Fibroblast of lung (primary cell): Measurements from ENCODE around the gene FGFR3. TPM values are rescaled to one million over a fixed set of nuclear protein-coding genes. Genes with fewer than 3 reads are reported as not detected.

Source experiments
- DNase-seq, 2 donors: peaks; one replicate each; pipeline versions ENCODE4 v3.0.0 to v3.0.0-alpha.2; 2010; ENCODE audit warnings: low read depth in 2 of 2
- H2AFZ ChIP-seq: 2 replicates; pipeline ENCODE4 v1.5.1; 2012; ENCODE audit warnings: low read length, control low read depth, inconsistent platforms
- H3K27ac ChIP-seq: 2 replicates; pipeline ENCODE4 v1.5.1; 2011; ENCODE audit warnings: low read length, control low read depth; ENCODE audit not compliant: insufficient read depth
- H3K27me3 ChIP-seq: 2 replicates; pipeline ENCODE4 v1.5.1; 2011; ENCODE audit warnings: mild to moderate bottlenecking, low read length; ENCODE audit not compliant: control insufficient read depth, insufficient read depth
- H3K36me3 ChIP-seq: 2 replicates; pipeline ENCODE4 v1.5.1; 2011; ENCODE audit warnings: low read length; ENCODE audit not compliant: control insufficient read depth, insufficient read depth
- H3K4me1 ChIP-seq: 2 replicates; pipeline ENCODE4 v1.5.1; 2011; ENCODE audit warnings: low read length; ENCODE audit not compliant: control insufficient read depth, insufficient read depth; ENCODE audit errors: extremely low read depth
- H3K4me2 ChIP-seq: 2 replicates; pipeline ENCODE4 v1.5.1; 2011; ENCODE audit warnings: low read length, control low read depth; ENCODE audit not compliant: insufficient read depth; ENCODE audit errors: extremely low read depth
- H3K4me3 ChIP-seq, 4 experiments: fragments of 200-600 bp in 1 of 4; sonication (generic) in 1 of 4; replicated peaks in 1 of 4; 2 replicates each; pipeline ENCODE4 v1.5.1; 2011 to 2016; ENCODE audit warnings: low read length in 4 of 4, low read depth in 3 of 4, mild to moderate bottlenecking in 3 of 4, control low read depth in 2 of 4, inconsistent platforms in 1 of 4, mixed read lengths in 1 of 4; ENCODE audit not compliant: insufficient read depth in 1 of 4; ENCODE audit errors: control extremely low read depth in 1 of 4
- H3K79me2 ChIP-seq: 2 replicates; pipeline ENCODE4 v1.5.1; 2012; ENCODE audit warnings: mild to moderate bottlenecking, low read length, inconsistent platforms; ENCODE audit not compliant: control insufficient read depth, insufficient read depth
- H3K9ac ChIP-seq: 2 replicates; pipeline ENCODE4 v1.5.1; 2011; ENCODE audit warnings: mild to moderate bottlenecking, low read length, control low read depth; ENCODE audit not compliant: insufficient read depth
- H3K9me3 ChIP-seq: 2 replicates; pipeline ENCODE4 v1.5.1; 2012; ENCODE audit warnings: low read depth, low read length; ENCODE audit not compliant: control insufficient read depth, insufficient read depth
- H4K20me1 ChIP-seq: 2 replicates; pipeline ENCODE4 v1.5.1; 2011; ENCODE audit warnings: low read length; ENCODE audit not compliant: control insufficient read depth, insufficient read depth; ENCODE audit errors: extremely low read depth
- CTCF ChIP-seq, 2 donors: IDR thresholded peaks in 1 of 2; conservative IDR thresholded peaks in 1 of 2; 1 replicate in 1 of 2; 2 replicates in 1 of 2; pipeline ENCODE4 v1.5.1; 2011 to 2012; ENCODE audit warnings: low read length in 2 of 2, control low read depth in 1 of 2, inconsistent platforms in 1 of 2, low read depth in 1 of 2, mild to moderate bottlenecking in 1 of 2
- EZH2 ChIP-seq: IDR thresholded peaks from 2 replicates; pipeline ENCODE4 v1.5.1; 2012; ENCODE audit warnings: low read length, control low read depth, mild to moderate bottlenecking; ENCODE audit errors: missing control alignments
- polyA plus RNA-seq, 2 donors: library from polyadenylated mRNA; depleted of rRNA in 1 of 2; stranded (reverse) in 1 of 2; unstranded in 1 of 2; fragments of >200 nt; gene quantifications; 2 replicates each; pipeline ENCODE4 v1.2.1, GENCODE V29; 2011 to 2012; ENCODE audit warnings: missing spikeins in 1 of 2
- total RNA-seq: library from RNA; depleted of rRNA; stranded (reverse); fragments of >200 nt; gene quantifications from 2 replicates; pipeline ENCODE4 v1.2.1, GENCODE V29; 2014

Gene FGFR3
- total and polyA plus RNA-seq, 2 donors (not counting 1 experiment from before 2014, with no cell fraction given): 0.11 to 0.33 TPM

- Histone ChIP-seq H3K4me3 (no peak overlapping the region), H3K79me2 (no peaks in the 10 kb centered on the region), H3K36me3 (peaks cover 22% of the 10 kb centered on the region), H3K9me3 (no peaks in the 10 kb centered on the region), H4K20me1 (no peaks in the 10 kb centered on the region), H3K4me1 (no peaks in the 10 kb centered on the region), H2AFZ (no peak overlapping the region), H3K27me3 (no peaks in the 10 kb centered on the region), H3K27ac (no peak overlapping the region), H3K9ac (no peak overlapping the region), H3K4me2 (no peak overlapping the region)
- DNase-seq: no peak
- TF ChIP-seq CTCF (conservative IDR thresholded peaks at IDR 0.05 in 1 of 2, IDR thresholded peaks at IDR 0.05 in 1 of 2; ENCODE audit: low read depth in 1 of 2, low read length in 2 of 2) (no peak), EZH2 (no peak)
These were observed 21.4 kb downstream of the FGFR3 start for GRCh38 chr4:1814453-1814852.

DNA sequence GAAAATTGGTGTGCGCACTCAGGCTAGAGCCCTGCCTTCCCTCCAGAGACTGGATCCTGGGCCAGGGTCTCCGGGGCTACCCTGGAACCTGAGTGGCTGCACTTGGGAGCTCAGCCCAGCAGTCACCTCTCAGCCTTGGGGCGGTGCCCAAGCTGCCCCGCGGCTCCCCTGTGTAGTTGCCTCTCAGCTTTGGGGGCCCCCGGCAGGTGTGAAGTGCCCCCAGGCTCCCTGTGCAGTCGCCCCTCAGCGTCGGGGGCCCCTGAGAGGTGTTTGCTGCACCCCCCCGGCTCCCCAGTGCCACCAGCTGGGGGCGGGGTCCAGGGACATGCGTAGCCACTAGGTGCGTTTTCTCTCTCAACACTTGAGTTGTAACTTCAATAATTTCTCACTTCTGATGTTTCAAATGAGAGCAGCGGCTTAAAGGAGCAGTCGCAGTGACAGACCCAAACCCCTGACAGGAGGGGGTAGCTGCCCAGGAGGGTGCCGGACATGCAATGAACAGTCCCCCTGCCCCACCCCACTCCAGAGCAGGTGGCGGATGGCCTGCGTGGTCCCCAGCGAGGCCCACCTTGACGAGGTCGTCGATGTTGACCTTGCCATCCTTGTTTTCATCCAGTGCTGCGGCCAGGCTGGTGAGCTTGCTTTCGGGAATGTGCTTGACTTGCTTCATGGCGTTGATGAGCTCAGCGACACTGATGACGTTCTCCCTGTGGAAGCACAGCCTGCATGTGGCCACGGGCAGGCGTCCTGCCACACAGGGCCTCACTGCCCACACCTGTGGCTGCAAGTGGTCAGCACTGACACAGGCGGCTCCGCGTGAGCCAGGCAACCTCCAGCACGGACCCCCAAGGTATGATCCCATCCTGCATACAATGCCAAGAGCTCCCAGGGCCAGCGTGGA is 22.3 kb downstream of the FGFR3 start:
- no peak overlapping the region for H2AFZ ChIP-seq
- H3K4me2 ChIP-seq: no peak overlapping the region
- no peaks in the 10 kb centered on the region for H4K20me1 ChIP-seq
- DNase-seq: no peak
- H3K79me2 ChIP-seq: no peaks in the 10 kb centered on the region
- H3K9me3 ChIP-seq: no peaks in the 10 kb centered on the region
- TF ChIP-seq EZH2: no peak
- TF ChIP-seq CTCF (conservative IDR thresholded peaks at IDR 0.05 in 1 of 2, IDR thresholded peaks at IDR 0.05 in 1 of 2; ENCODE audit: low read depth in 1 of 2, low read length in 2 of 2): no peak
- H3K36me3 ChIP-seq: peaks cover 24% of the 10 kb centered on the region
- no peak overlapping the region for H3K4me3 ChIP-seq
- H3K27ac ChIP-seq: no peak overlapping the region
- H3K4me1 ChIP-seq: no peaks in the 10 kb centered on the region
- H3K9ac ChIP-seq: no peak overlapping the region
- no peaks in the 10 kb centered on the region for H3K27me3 ChIP-seq

GRCh38 chr4:1815997-1816860 is 23.1 kb downstream of the FGFR3 start:
- Histone ChIP-seq H3K4me1 (no peaks in the 10 kb centered on the region), H3K4me3 (no peak overlapping the region), H4K20me1 (no peaks in the 10 kb centered on the region), H3K4me2 (no peak overlapping the region), H3K27me3 (no peaks in the 10 kb centered on the region), H3K79me2 (no peaks in the 10 kb centered on the region), H3K27ac (no peak overlapping the region), H3K36me3 (peaks cover 24% of the 10 kb centered on the region), H3K9me3 (no peaks in the 10 kb centered on the region), H3K9ac (no peak overlapping the region), H2AFZ (no peak overlapping the region)
- no peak for TF ChIP-seq CTCF (conservative IDR thresholded peaks at IDR 0.05 in 1 of 2, IDR thresholded peaks at IDR 0.05 in 1 of 2; ENCODE audit: low read depth in 1 of 2, low read length in 2 of 2)
- DNase-seq: no peak
